ENCODE measurements around the gene ATG4B. TPM values are rescaled to one million over a fixed set of nuclear protein-coding genes. Genes with fewer than 3 reads are reported as not detected.

The ATG4B gene
- total RNA-seq, 4 donors from 2014 or later = 39.1 to 76.0 (median 55.3) TPM

GRCh38 chr2:241645056-241645914 is 7.8 kb downstream of the ATG4B start:
- WGBS = 87% methylated on average over 11 of the region's 26 CpGs
- no peak overlapping the region for H3K4me3 ChIP-seq
- peaks cover 55 to 84% (median 71%) of the 10 kb centered on the region in 4 donors for H3K4me1 ChIP-seq
- H3K36me3 ChIP-seq = peaks cover 0 to 5% (median 4%) of the 10 kb centered on the region in 4 donors
- DNase-seq (ENCODE audit: extremely low spot score) = no peak
- H3K9me3 ChIP-seq = no peaks in the 10 kb centered on the region
- intact Hi-C loops (cut with DNase I) = no loop called here
- TF ChIP-seq CTCF (IDR thresholded peaks at IDR 0.05) = no peak
- TF ChIP-seq POLR2AphosphoS5 (IDR thresholded peaks at IDR 0.05) = no peak
- no peak for TF ChIP-seq EP300 (IDR thresholded peaks at IDR 0.05)
- TF ChIP-seq POLR2A (IDR thresholded peaks at IDR 0.05; ENCODE audit: low read depth) = no peak
- no peak overlapping the region for H3K27ac ChIP-seq (replicated peaks in 1 of 4)
- no peaks in the 10 kb centered on the region for H3K27me3 ChIP-seq

- intact Hi-C loops (cut with DNase I) = no loop called here
- Histone ChIP-seq H3K4me1 (peaks cover 47 to 81% (median 65%) of the 10 kb centered on the region in 4 donors), H3K9me3 (no peaks in the 10 kb centered on the region), H3K36me3 (peaks cover 0 to 11% (median 8%) of the 10 kb centered on the region in 4 donors), H3K27ac (replicated peaks in 1 of 4) (peak overlapping the region in 3 of 4 donors; percentile 19 to 74 (median 61)), H3K4me3 (no peak overlapping the region), H3K27me3 (no peaks in the 10 kb centered on the region)
- WGBS = 93% methylated on average over 9 of the region's 14 CpGs
- no peak for TF ChIP-seq POLR2AphosphoS5 (IDR thresholded peaks at IDR 0.05)
- no peak for DNase-seq (ENCODE audit: extremely low spot score)
Observed at GRCh38 chr2:241645915-241646645, 8.6 kb downstream of the ATG4B start.

DNA sequence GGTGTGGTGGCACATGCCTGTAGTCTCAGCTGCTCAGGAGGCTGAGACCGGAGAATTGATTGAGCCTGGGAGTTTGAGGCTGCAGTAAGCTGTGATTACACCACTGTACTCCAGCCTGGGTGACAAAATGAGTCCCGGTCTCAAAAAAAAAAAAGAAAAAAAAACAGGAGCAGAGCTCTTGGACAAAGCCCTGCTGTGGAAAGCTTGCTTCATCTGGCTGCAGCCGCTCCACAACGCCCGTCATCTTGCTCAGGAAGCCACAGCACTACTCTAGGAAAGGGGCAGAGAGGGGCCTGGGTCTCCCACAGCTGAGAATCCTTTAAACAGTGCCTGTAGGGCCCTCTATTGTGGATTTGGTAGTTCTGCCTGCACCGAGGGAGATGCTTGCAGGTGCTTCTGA is 11.0 kb downstream of the ATG4B start:
- intact Hi-C loops (cut with DNase I) = no loop called here
- WGBS = 83% methylated on average over 6 of the region's 6 CpGs
- H3K4me3 ChIP-seq = no peak overlapping the region
- H3K9me3 ChIP-seq = no peaks in the 10 kb centered on the region
- H3K36me3 ChIP-seq = peaks cover 14 to 35% (median 31%) of the 10 kb centered on the region in 4 donors
- TF ChIP-seq CTCF (IDR thresholded peaks at IDR 0.05) (no peak), POLR2A (IDR thresholded peaks at IDR 0.05; ENCODE audit: low read depth) (no peak), POLR2AphosphoS5 (IDR thresholded peaks at IDR 0.05) (no peak), EP300 (IDR thresholded peaks at IDR 0.05) (no peak)
- no peak overlapping the region for H3K27ac ChIP-seq (replicated peaks in 1 of 4)
- H3K27me3 ChIP-seq = no peaks in the 10 kb centered on the region
- DNase-seq (ENCODE audit: extremely low spot score) = no peak
- peaks cover 37 to 62% (median 53%) of the 10 kb centered on the region in 4 donors for H3K4me1 ChIP-seq

DNA sequence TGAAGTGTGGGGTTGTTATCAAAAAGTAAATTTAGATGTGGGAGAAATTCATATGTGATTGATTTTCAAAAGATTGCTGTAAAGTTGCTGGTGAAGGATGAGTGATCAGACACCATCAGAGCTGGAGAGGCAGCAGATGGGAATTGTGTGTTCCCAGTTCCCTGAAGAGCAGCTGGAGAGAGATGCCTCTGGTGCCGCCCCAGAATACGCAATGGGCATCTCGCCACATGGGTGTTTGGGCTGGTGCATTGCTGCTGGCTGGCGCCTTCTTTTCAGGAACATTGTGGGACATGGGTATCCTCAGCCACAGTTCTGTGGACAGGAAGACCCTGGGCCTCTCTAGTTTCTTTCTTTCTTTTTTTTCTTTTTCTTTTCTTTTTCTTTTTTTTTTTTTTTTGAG is 11.9 kb downstream of the ATG4B start:
- WGBS = 87% methylated on average over 4 of the region's 4 CpGs
- Histone ChIP-seq H3K27ac (replicated peaks in 1 of 4) (no peak overlapping the region), H3K36me3 (peaks cover 19 to 44% (median 36%) of the 10 kb centered on the region in 4 donors)

More for the DNA sequence above, 11.9 kb downstream of the ATG4B start:
- TF ChIP-seq EP300 (IDR thresholded peaks at IDR 0.05) (no peak), POLR2AphosphoS5 (IDR thresholded peaks at IDR 0.05) (peak in 1 of 2 donors; percentile 23), CTCF (IDR thresholded peaks at IDR 0.05) (no peak), POLR2A (IDR thresholded peaks at IDR 0.05; ENCODE audit: low read depth) (no peak)
- H3K9me3 ChIP-seq = no peaks in the 10 kb centered on the region
- H3K4me1 ChIP-seq = peaks cover 37 to 62% (median 52%) of the 10 kb centered on the region in 4 donors
- H3K27me3 ChIP-seq = no peaks in the 10 kb centered on the region
- no peak for DNase-seq (ENCODE audit: extremely low spot score)
- no peak overlapping the region for H3K4me3 ChIP-seq
- intact Hi-C loops (cut with DNase I) = no loop called here

All from esophagus muscularis mucosa (tissue), 4 donors.